Activated CD8-positive, alpha-beta T cell treated with anti-CD3 and anti-CD28 coated beads for 36 hours (primary cell): ENCODE data around the gene HOXD4. TPM values are rescaled to one million over a fixed set of nuclear protein-coding genes. Genes with fewer than 3 reads are reported as not detected.

Experiments used
- ATAC-seq: fragments of 200-7000 bp; cut with Tn5 transposase; one replicate; pipeline ENCODE4 v1.10.0; 2021; ENCODE audit warnings: mild to moderate bottlenecking, moderate library complexity
- CTCF ChIA-PET: fragments of 350-600 bp; sonication (Branson Sonifier 250); formaldehyde crosslinking; loops from one replicate; lab custom pipeline; 2021; ENCODE audit warnings: antibody characterized with exemption; lab: Charles Lee
- POLR2A ChIA-PET: fragments of 350-600 bp; sonication (Branson Sonifier 250); formaldehyde crosslinking; loops from one replicate; lab custom pipeline; 2021; ENCODE audit warnings: antibody characterized with exemption; lab: Charles Lee
- DNase-seq: peaks from one replicate; pipeline ENCODE4 v3.0.0-alpha.2; 2020
- H3K27ac Mint-ChIP-seq: one replicate; pipeline ENCODE4 v1.8.0; 2021; ENCODE audit warnings: mild to moderate bottlenecking, mixed read lengths
- H3K27me3 Mint-ChIP-seq: one replicate; pipeline ENCODE4 v1.8.0; 2021; ENCODE audit warnings: mixed read lengths
- H3K36me3 Mint-ChIP-seq: one replicate; pipeline ENCODE4 v1.8.0; 2021; ENCODE audit warnings: low read depth, mixed read lengths
- H3K4me1 Mint-ChIP-seq: one replicate; pipeline ENCODE4 v1.8.0; 2021; ENCODE audit warnings: low read depth, mixed read lengths
- H3K4me3 Mint-ChIP-seq: one replicate; pipeline ENCODE4 v1.8.0; 2021; ENCODE audit warnings: mild to moderate bottlenecking, moderate library complexity, mixed read lengths
- H3K9me3 Mint-ChIP-seq: one replicate; pipeline ENCODE4 v1.8.0; 2021; ENCODE audit warnings: mixed read lengths
- intact Hi-C: fragments of 100-400 bp; cut with micrococcal nuclease; formaldehyde crosslinking; loops from one replicate; pipeline ENCODE4 v1.10.0; 2022
- total RNA-seq, 2 experiments: library from RNA; stranded (reverse); gene quantifications; one replicate each; pipeline ENCODE4 v1.2.3, GENCODE V29; 2021
- TF ChIP-seq, protein P1 (sequence below): fragments of 200-600 bp; IDR thresholded peaks from one replicate; pipeline ENCODE4 v1.8.0; 2022; ENCODE audit warnings: antibody characterized with exemption, mild to moderate bottlenecking

HOXD4 gene
- total RNA-seq, 2 experiments from 2014 or later = not detected

DNA sequence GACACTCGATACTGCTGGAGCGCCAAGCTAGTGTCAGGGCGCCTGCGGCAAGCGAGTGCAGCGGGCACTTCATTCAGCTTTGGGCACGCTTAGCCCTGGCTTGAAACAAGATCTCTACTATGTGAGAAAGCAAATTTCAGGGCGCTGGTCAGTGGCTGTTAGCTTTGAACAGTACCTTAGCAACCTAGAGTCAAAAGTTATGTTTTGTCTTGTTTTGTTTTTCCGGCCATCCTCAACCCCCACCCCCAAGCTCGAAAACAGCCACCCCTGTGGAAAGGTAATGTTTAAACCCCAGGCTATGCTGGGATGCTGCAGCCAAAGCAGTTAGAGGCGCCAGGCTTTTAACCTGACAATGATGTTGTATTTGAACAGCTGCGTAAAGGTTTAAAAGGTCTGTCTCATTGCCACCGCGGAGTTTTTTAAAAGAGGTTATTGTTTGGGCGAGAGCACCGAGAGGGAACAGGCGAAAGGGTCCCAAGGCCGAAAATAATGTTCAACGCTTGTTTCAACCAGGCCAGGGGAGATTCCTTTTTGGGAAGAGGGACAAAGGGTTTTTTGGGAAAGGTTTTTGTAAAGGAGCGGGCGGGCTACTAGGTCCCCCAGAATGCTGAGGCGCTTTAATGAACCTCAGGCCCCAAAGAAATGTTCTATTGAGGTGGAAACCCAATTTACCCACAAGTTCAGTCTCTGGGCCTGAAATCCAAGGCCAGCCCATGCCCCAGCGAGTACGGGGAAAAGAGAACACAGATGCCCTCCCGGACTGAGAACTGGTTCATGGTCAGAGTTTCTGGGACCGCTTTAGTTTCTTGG is 37.0 kb upstream of the HOXD4 start:
- Mint-ChIP-seq H3K4me1 (peaks cover 8% of the 10 kb centered on the region), H3K9me3 (peaks cover 6% of the 10 kb centered on the region), H3K4me3 (no peak overlapping the region), H3K27ac (no peak overlapping the region), H3K36me3 (peaks cover 1% of the 10 kb centered on the region), H3K27me3 (peaks cover 89% of the 10 kb centered on the region)
- no peak for DNase-seq
- ChIA-PET POLR2A (interaction anchor here (0.6 to 0.8 kb wide), 2 partner anchors 14 to 80 kb away, joined by 3 read pairs; no protein-coding TSS in a partner anchor), CTCF (interaction anchor here (0.7 to 5.2 kb wide), 4 partner anchors 9 to 16 kb away, joined by 3 to 28 read pairs (median 4); no protein-coding TSS in a partner anchor)
- TF ChIP-seq, protein P1, sequence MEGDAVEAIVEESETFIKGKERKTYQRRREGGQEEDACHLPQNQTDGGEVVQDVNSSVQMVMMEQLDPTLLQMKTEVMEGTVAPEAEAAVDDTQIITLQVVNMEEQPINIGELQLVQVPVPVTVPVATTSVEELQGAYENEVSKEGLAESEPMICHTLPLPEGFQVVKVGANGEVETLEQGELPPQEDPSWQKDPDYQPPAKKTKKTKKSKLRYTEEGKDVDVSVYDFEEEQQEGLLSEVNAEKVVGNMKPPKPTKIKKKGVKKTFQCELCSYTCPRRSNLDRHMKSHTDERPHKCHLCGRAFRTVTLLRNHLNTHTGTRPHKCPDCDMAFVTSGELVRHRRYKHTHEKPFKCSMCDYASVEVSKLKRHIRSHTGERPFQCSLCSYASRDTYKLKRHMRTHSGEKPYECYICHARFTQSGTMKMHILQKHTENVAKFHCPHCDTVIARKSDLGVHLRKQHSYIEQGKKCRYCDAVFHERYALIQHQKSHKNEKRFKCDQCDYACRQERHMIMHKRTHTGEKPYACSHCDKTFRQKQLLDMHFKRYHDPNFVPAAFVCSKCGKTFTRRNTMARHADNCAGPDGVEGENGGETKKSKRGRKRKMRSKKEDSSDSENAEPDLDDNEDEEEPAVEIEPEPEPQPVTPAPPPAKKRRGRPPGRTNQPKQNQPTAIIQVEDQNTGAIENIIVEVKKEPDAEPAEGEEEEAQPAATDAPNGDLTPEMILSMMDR = no peak
- intact Hi-C loops = no loop called here
- ATAC-seq = no peak

DNA sequence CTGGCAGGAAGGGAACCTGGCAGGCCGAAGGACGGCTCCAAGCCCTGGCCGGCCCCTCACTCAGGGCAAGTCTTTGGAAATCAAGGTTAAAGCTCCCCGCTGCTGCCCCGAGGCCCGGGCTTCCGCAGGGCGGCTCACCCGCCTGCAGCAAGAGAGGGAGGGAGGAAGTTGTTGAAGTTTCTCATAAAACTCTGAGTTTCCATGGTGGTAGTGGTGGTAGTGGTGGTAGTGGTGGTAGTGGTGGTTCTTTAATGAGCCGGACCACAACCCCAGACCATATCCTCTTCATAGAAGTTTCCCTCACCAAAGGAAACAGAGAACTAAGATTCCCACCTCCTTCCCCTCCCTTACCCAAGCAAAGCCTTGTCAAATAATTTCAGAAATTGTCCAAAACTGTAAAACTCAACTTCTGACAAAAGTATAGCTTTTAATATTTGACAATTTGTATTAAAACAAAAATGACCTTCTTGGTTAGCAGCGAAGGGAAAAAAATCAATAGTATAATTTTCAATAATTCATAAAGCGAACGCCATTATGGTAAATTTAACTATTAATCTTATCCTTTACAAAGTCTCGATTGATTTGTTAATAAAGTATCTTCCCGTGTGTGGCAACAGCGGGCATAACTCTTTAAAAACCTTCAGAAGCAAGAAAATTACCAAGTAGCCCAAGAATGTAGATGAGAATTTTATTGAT is 36.3 kb upstream of the HOXD4 start:
- H3K4me3 Mint-ChIP-seq = no peak overlapping the region
- H3K4me1 Mint-ChIP-seq = peaks cover 7% of the 10 kb centered on the region
- no peak overlapping the region for H3K27ac Mint-ChIP-seq
- H3K9me3 Mint-ChIP-seq = peaks cover 6% of the 10 kb centered on the region
- TF ChIP-seq, protein P1 = no peak
- ChIA-PET POLR2A (interaction anchor here (0.6 to 0.8 kb wide), 2 partner anchors 14 to 79 kb away, joined by 3 read pairs; no protein-coding TSS in a partner anchor), CTCF (interaction anchor here (1.3 to 5.2 kb wide), 2 partner anchors 12 to 16 kb away, joined by 3 to 28 read pairs; no protein-coding TSS in a partner anchor)
- DNase-seq (no peak), ATAC-seq (no peak)
- H3K36me3 Mint-ChIP-seq = no peaks in the 10 kb centered on the region
- intact Hi-C loops = no loop called here
- H3K27me3 Mint-ChIP-seq = peaks cover 88% of the 10 kb centered on the region

DNA sequence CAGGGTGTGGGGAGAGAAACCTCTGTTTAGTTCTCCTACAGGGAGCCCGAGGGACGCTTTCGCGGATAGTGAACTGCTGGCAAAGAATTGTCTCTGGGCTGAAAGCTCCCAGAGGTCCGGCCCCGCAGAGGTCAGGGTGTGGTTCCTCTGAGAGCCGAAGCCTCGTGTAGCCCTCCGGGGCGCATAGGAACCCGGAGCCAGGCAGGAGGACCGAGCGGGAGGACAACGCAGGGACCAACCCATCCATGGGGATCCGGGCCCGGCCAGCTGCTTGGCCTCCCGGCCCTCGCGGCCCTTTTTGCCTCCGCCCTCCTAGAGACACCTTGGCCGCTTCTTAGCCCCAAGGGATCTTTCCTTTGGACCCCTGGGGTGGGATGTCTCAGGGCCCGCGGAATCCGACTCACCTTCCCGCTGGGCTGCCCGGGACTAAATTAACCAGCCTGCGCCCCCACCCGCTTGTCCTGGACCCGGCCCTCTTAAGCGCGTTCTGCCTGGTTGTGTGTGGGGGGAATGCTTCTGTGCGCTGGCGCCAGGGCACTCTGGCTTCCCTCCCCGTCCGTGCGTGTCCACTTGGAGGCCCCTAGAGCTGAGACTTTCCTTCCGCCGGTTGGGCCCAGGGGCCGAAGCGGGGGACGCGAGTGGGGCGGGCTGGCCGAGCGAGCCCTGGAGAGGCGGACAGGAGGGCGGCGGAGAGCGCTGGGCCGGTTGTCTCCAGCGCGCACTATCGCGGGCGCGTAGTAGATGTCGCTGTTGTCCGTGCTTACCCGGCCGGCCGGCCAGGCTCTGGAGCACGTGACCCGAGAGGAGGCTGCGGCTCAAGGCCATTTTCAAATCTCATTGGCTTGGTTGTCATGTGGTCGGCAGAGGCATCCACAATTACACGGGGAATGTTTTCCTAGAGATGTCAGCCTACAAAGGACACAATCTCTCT is 35.2 kb upstream of the HOXD4 start, which contains the start of gene HOXD10:
Gene HOXD10, plus strand, starts transcription at position 896 of the 931 bp plus-strand sequence. CDS start 56 bp downstream, outside the sequence.
- TF ChIP-seq, protein P1 = no peak
- intact Hi-C loops = no loop called here
- DNase-seq (no peak), ATAC-seq (no peak)
- peaks cover 5% of the 10 kb centered on the region for H3K4me1 Mint-ChIP-seq
- ChIA-PET CTCF (interaction anchor here (5.2 kb wide), 1 partner anchor 11 kb away, joined by 28 read pairs; no protein-coding TSS in a partner anchor), POLR2A (no interaction called here)
- H3K27ac Mint-ChIP-seq = no peak within 1 kb of the TSS
- H3K36me3 Mint-ChIP-seq = no peaks in the 10 kb centered on the region
- H3K4me3 Mint-ChIP-seq = no peak within 1 kb of the TSS
- peaks cover 89% of the 10 kb centered on the region for H3K27me3 Mint-ChIP-seq
- peaks cover 6% of the 10 kb centered on the region for H3K9me3 Mint-ChIP-seq

DNA sequence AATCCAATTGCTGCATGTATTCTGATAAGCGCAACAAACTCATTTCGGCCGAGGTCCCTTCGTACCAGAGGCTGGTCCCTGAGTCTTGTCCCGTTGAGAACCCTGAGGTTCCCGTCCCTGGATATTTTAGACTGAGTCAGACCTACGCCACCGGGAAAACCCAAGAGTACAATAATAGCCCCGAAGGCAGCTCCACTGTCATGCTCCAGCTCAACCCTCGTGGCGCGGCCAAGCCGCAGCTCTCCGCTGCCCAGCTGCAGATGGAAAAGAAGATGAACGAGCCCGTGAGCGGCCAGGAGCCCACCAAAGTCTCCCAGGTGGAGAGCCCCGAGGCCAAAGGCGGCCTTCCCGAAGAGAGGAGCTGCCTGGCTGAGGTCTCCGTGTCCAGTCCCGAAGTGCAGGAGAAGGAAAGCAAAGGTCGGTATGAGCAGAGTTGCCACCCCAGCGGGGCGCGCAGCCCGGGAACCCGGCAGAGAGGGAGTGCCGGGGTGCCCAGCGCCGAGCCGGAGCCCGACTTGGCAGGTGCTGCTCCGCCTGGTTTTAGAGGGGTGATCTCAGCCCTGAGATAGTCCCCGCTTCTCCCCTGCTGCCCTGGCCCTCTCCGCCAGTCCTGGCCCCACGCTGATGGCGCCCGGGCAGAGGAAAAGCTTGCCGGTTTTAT is 34.1 kb upstream of the HOXD4 start:
- Mint-ChIP-seq H3K27me3 (peaks cover 82% of the 10 kb centered on the region), H3K27ac (no peak overlapping the region), H3K4me1 (peaks cover 4% of the 10 kb centered on the region), H3K36me3 (no peaks in the 10 kb centered on the region), H3K4me3 (no peak overlapping the region), H3K9me3 (peaks cover 6% of the 10 kb centered on the region)
- ChIA-PET CTCF (interaction anchor here (1.0 to 5.2 kb wide), 2 partner anchors 9 to 1031 kb away, joined by 3 to 28 read pairs; no protein-coding TSS in a partner anchor), POLR2A (no interaction called here)
- intact Hi-C loops = no loop called here
- TF ChIP-seq, protein P1 = no peak
- ATAC-seq (no peak), DNase-seq (no peak)
